ENCODE results near the gene PLEKHB2. TPM values are rescaled to one million over a fixed set of nuclear protein-coding genes. Genes with fewer than 3 reads are reported as not detected.
"Not testable (repeated sequence)": the region's sequence is repeated elsewhere in the genome, so short reads cannot be mapped to it uniquely, and the experiment has no call there.

PLEKHB2 gene
- total RNA-seq, 1 experiment from 2014 or later, result 55.9 TPM

DNA sequence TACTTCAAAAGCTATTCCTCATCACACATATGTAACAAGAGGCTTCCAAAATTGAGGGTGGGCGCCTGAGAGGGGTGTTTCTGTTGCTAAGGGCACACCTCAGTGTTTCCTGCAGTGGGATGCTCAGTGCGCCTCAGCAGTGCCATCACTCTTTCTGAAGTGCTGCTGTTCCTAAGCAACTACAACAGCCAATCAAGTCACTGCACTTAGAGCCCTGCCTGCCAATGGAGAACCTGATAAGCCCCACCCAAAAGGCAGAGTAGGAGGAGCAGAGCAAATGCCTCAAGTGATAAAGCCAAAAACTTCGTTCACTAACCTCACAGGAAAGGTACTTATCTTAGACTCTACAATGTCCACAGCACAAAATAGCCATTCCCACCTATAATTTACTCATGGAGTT lies 88.3 kb downstream of the PLEKHB2 start:
- not testable (repeated sequence) for H3K56ac ChIP-seq (ENCODE audit: insufficient read length, low read depth, low read length); H3K36me3 Mint-ChIP-seq (ENCODE audit: insufficient read depth in 1 of 3, low read depth in 3 of 3); DNase-seq; H2BK5ac ChIP-seq (ENCODE audit: insufficient read length, low read length); H2BK15ac ChIP-seq (ENCODE audit: low read depth, low read length); H3K18ac ChIP-seq (ENCODE audit: insufficient read length, low read depth, low read length); H3K4ac ChIP-seq (ENCODE audit: low read depth, low read length); H3K14ac ChIP-seq (ENCODE audit: insufficient read depth, low read length); H4K91ac ChIP-seq (ENCODE audit: insufficient read length, low read depth, low read length); H3K79me1 ChIP-seq (ENCODE audit: insufficient read depth, low read depth, low read length, poor library complexity, severe bottlenecking); H2BK20ac ChIP-seq (ENCODE audit: low read depth, low read length, poor library complexity, severe bottlenecking); H2BK120ac ChIP-seq (ENCODE audit: low read depth, low read length, poor library complexity, severe bottlenecking); H3K4me1 Mint-ChIP-seq; H4K20me1 ChIP-seq (ENCODE audit: control insufficient read depth, insufficient read depth, insufficient read length); H3K4me3 Mint-ChIP-seq; H2AK5ac ChIP-seq (ENCODE audit: insufficient read length, low read length); H3K23me2 ChIP-seq (ENCODE audit: insufficient read length, low read depth, low read length, poor library complexity, severe bottlenecking); H3T11ph ChIP-seq (ENCODE audit: low read length); H3K79me2 ChIP-seq (ENCODE audit: insufficient read depth, low read length); H2BK12ac ChIP-seq (ENCODE audit: insufficient read length, low read depth, low read length); H3K9me3 ChIP-seq (ENCODE audit: control insufficient read depth, low read depth, low read length); H2AFZ ChIP-seq (ENCODE audit: low read length); H3K9me3 Mint-ChIP-seq; H4K8ac ChIP-seq (replicated peaks; ENCODE audit: insufficient read length, low read depth, low read length); H3K27ac ChIP-seq (ENCODE audit: insufficient read length, low read depth, low read length); H3K4me1 ChIP-seq (ENCODE audit: insufficient read depth, low read length); H3K23ac ChIP-seq (ENCODE audit: insufficient read length, low read depth, low read length); H3K9ac ChIP-seq (ENCODE audit: extremely low read depth, insufficient read length, low read length); H3K4me2 ChIP-seq (ENCODE audit: insufficient read depth, insufficient read length, low read length); H3K27ac Mint-ChIP-seq; H3K27me3 ChIP-seq (ENCODE audit: insufficient read depth, low read length); H4K5ac ChIP-seq (ENCODE audit: insufficient read length, low read depth, low read length)
- WGBS (ENCODE audit: extremely low coverage, insufficient read length, low lambda C conversion rate), result no CpG with 5 or more reads among the region's 3 CpGs
- H3K27me3 Mint-ChIP-seq (ENCODE audit: low read depth), result peaks cover 17% of the 10 kb centered on the region

DNA sequence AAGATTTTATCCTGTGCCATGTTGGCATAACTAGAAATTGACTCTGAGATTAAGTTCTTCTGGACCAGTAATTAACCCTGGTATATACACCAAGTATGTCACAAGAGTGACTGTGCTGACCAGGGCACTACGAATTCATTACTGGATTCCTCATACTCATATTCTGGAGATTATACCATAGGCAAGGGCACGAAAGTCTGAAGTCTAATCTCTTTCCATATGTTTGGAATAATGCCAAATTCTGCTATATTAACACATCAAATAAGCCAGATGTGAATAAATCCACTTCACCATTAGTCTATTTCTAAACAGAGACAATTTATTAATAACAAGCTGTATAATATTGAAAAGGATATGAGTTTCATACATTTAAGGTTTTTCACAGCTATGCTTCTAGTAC lies 91.0 kb downstream of the PLEKHB2 start:
- H2AK5ac ChIP-seq (ENCODE audit: insufficient read length, low read length); H3K27ac ChIP-seq (ENCODE audit: insufficient read length, low read depth, low read length); H3K9me3 ChIP-seq (ENCODE audit: control insufficient read depth, low read depth, low read length); H3K56ac ChIP-seq (ENCODE audit: insufficient read length, low read depth, low read length); H2BK15ac ChIP-seq (ENCODE audit: low read depth, low read length); H2AFZ ChIP-seq (ENCODE audit: low read length); H3K36me3 Mint-ChIP-seq (ENCODE audit: insufficient read depth in 1 of 3, low read depth in 3 of 3); DNase-seq; H4K91ac ChIP-seq (ENCODE audit: insufficient read length, low read depth, low read length); H3K9me3 Mint-ChIP-seq; H3K4me2 ChIP-seq (ENCODE audit: insufficient read depth, insufficient read length, low read length); H2BK120ac ChIP-seq (ENCODE audit: low read depth, low read length, poor library complexity, severe bottlenecking); H2BK20ac ChIP-seq (ENCODE audit: low read depth, low read length, poor library complexity, severe bottlenecking); H4K8ac ChIP-seq (replicated peaks; ENCODE audit: insufficient read length, low read depth, low read length); H3K9ac ChIP-seq (ENCODE audit: extremely low read depth, insufficient read length, low read length); H3K23ac ChIP-seq (ENCODE audit: insufficient read length, low read depth, low read length); H2BK5ac ChIP-seq (ENCODE audit: insufficient read length, low read length); H4K20me1 ChIP-seq (ENCODE audit: control insufficient read depth, insufficient read depth, insufficient read length); H3K79me1 ChIP-seq (ENCODE audit: insufficient read depth, low read depth, low read length, poor library complexity, severe bottlenecking); H3K4me1 ChIP-seq (ENCODE audit: insufficient read depth, low read length); H3K79me2 ChIP-seq (ENCODE audit: insufficient read depth, low read length); H3K27me3 ChIP-seq (ENCODE audit: insufficient read depth, low read length); H3K18ac ChIP-seq (ENCODE audit: insufficient read length, low read depth, low read length); H4K5ac ChIP-seq (ENCODE audit: insufficient read length, low read depth, low read length); H3K4ac ChIP-seq (ENCODE audit: low read depth, low read length); H2BK12ac ChIP-seq (ENCODE audit: insufficient read length, low read depth, low read length); H3K4me1 Mint-ChIP-seq; H3K27ac Mint-ChIP-seq; H3K4me3 Mint-ChIP-seq; H3K14ac ChIP-seq (ENCODE audit: insufficient read depth, low read length); H3K23me2 ChIP-seq (ENCODE audit: insufficient read length, low read depth, low read length, poor library complexity, severe bottlenecking); H3T11ph ChIP-seq (ENCODE audit: low read length): not testable (repeated sequence)
- no CpG with 5 or more reads among the region's 2 CpGs for WGBS (ENCODE audit: extremely low coverage, insufficient read length, low lambda C conversion rate)
- H3K27me3 Mint-ChIP-seq (ENCODE audit: low read depth), result peaks cover 13% of the 10 kb centered on the region

Other genes with a start within 250 kb of the PLEKHB2 start
- 75.1 and 81.4 TPM in 2 replicates for gene FAM168B, start 11.9 kb upstream of the PLEKHB2 start, total RNA-seq (2021)
- gene POTEE, start 104.2 kb downstream of the PLEKHB2 start, total RNA-seq (2021), result 1.1 and 1.2 TPM in 2 replicates